Measurements from ENCODE around the gene SLC4A7. TPM values are rescaled to one million over a fixed set of nuclear protein-coding genes. Genes with fewer than 3 reads are reported as not detected.

SLC4A7 gene
- 15.9 and 16.8 TPM in 2 replicates for total RNA-seq

DNA sequence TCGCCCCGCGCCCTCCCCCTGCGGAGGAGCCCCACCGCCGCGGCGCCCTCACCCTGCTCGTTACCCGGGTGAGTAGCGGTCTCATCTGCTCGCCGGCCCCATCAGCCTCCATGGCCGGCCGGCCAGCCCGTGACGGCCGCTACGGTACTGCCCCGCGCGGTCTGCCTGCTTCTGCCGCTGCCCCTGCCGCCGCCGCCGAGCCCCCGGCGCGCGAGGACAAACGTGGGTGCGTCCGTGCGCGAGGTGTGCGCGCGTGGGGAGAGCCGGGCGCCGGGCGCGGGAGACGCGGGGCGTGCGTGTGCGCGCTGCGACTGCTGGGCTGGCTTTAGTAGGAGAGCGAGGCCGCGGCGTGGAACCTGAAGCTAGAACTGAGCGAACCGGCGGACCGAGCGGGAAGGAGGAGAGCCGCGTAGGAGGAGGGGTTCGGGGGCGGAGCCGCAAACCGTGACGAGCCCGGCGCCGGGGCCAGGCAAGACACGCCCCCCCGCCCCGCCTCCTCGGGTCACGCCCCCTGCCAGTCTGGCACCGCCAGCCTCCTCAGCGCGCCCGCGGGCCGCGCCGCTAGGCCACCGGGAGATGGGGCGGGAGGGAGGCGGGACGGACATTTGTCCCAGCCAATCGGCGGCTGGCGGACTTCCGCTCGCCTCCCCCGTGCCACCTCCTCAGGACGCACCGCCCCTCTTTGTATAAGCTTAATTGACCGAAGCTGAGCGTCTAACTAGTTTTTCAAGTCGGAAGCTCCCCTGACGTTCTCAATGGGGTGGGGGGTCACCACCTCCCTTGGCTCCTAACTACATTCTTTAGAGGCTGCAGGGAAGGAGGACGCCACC is at the start of gene SLC4A7:
Gene SLC4A7 (minus strand): TSS at position 370 of the 830 bp plus-strand sequence. CDS start 258 bp downstream, at position 112.

DNA sequence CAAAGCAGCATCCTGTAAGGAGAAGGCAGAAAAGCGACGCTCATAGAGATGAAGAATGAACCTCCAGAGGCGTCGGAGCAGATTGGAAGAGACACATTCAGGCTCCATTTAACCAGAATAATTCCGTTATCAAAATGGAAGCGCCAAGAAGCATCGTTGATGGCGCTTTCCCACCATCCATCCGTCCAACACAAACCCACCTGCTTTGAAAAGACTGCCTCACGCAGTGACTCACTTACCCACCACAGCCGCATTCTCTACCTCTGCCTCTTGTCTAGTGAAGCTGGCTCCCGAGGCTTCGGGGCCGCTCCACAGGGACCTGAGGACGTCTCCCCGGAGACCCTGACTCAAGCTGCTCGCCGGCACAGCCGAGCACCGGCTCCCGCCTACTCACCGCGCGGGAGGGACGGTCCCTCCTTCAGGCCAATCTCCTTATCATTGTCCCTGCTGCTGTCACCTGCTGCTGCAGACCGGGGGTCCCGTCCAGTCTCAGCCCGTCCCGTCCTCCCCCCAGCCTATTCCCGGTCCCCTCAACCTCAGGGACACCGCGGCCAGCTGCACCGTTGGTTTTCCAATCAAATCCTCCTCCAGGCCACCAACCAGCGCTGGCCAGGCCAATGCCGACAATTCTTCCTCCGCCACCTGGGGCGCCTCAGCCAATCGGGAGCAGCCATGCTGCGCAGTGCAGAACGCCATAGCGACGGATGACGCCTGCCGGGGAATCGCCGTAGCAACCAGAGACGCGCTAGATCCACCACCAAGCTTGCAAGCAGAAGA is 115.2 kb downstream of the SLC4A7 start, which contains the start of gene NEK10:
Gene NEK10 (minus strand): TSS at position 553 of the 777 bp plus-strand sequence. CDS start 16,501 bp downstream, outside the sequence.

Other genes with a start within 250 kb of the SLC4A7 start
- 0.30 and 0.34 TPM in 2 replicates for gene NEK10, start 115.0 kb downstream of the SLC4A7 start, total RNA-seq
- not detected in 2 replicates for gene EOMES, start 237.9 kb upstream of the SLC4A7 start, total RNA-seq

All from bronchus fibroblast of lung (primary cell).